ENCODE data around the gene TUT4. TPM values are rescaled to one million over a fixed set of nuclear protein-coding genes. Genes with fewer than 3 reads are reported as not detected.

Gene TUT4
- total and polyA plus RNA-seq, 10 donors, result 31.7 to 120 (median 79.2) TPM

GRCh38 chr1:52436817-52437216 is 116.1 kb downstream of the TUT4 start:
- WGBS, 5 donors, result 93 to 95% (median 95%) methylated on average over 7 of the region's 7 CpGs
- Histone ChIP-seq H3K4me3 (no peak overlapping the region), H3K27ac (no peak overlapping the region), H3K4me1 (no peaks in the 10 kb centered on the region), H3K36me3 (peaks cover 5 to 100% (median 57%) of the 10 kb centered on the region in 6 donors), H3K27me3 (replicated peaks in 1 of 7) (no peaks in the 10 kb centered on the region), H3K9me3 (no peaks in the 10 kb centered on the region)
- intact Hi-C loops (cut with DNase I; ENCODE audit: low total_unique reads), result no loop called here
- TF ChIP-seq POLR2AphosphoS5 (IDR thresholded peaks at IDR 0.05) (no peak), POLR2A (IDR thresholded peaks at IDR 0.05) (no peak)
- TF ChIP-seq, protein P1, sequence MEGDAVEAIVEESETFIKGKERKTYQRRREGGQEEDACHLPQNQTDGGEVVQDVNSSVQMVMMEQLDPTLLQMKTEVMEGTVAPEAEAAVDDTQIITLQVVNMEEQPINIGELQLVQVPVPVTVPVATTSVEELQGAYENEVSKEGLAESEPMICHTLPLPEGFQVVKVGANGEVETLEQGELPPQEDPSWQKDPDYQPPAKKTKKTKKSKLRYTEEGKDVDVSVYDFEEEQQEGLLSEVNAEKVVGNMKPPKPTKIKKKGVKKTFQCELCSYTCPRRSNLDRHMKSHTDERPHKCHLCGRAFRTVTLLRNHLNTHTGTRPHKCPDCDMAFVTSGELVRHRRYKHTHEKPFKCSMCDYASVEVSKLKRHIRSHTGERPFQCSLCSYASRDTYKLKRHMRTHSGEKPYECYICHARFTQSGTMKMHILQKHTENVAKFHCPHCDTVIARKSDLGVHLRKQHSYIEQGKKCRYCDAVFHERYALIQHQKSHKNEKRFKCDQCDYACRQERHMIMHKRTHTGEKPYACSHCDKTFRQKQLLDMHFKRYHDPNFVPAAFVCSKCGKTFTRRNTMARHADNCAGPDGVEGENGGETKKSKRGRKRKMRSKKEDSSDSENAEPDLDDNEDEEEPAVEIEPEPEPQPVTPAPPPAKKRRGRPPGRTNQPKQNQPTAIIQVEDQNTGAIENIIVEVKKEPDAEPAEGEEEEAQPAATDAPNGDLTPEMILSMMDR (IDR thresholded peaks at IDR 0.05 in 8 of 11, conservative IDR thresholded peaks at IDR 0.05 in 3 of 11), result no peak
- DNase-seq, result no peak

DNA sequence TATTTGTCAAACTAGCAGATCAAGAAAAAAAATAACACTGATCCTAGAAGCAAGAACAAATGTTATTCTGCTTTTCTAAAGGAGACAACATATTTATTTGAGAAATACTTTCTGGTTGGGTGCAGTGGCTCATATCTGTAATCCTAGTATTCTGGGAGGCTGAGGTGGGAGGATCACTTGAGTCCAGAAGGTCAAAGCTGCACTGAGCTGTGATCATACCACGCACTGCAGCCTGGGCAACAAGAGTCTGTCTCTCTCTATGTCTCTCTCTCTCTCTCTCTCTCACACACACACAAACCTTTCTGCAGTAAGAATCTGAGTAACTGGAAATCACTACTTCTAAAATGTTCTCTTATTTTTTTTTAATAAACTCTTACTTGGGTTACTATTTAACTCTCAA is 117.2 kb downstream of the TUT4 start:
- Histone ChIP-seq H3K9me3 (no peaks in the 10 kb centered on the region), H3K36me3 (peaks cover 5 to 99% (median 64%) of the 10 kb centered on the region in 6 donors), H3K27me3 (replicated peaks in 1 of 7) (no peaks in the 10 kb centered on the region), H3K4me1 (no peaks in the 10 kb centered on the region), H3K4me3 (no peak overlapping the region), H3K27ac (no peak overlapping the region)
- DNase-seq, result no peak
- WGBS, 5 donors, result 86 to 100% (median 94%) methylated on average over 1 of the region's 1 CpG
- TF ChIP-seq POLR2AphosphoS5 (IDR thresholded peaks at IDR 0.05), result no peak
- intact Hi-C loops (cut with DNase I; ENCODE audit: low total_unique reads), result no loop called here

DNA sequence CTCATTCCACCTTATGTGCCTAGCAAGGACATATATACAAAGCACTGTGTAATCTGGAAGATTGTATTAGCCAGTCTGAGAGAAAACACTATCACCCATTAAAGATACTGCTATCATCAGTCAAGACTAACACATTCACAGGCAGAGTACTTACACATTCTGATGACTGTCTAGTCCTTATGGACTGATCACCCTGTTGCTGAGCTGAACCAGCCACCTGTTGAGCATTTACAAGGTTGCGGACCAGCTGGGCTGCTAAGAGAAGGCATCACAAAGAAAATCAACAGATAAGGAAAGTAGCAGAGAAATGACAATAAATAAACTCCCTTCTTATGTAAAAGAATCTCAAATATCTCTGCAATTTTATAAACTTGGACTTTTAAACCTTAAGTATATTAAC is 117.7 kb downstream of the TUT4 start:
- DNase-seq, result no peak
- TF ChIP-seq POLR2AphosphoS5 (IDR thresholded peaks at IDR 0.05) (no peak), POLR2A (IDR thresholded peaks at IDR 0.05) (no peak)
- TF ChIP-seq, protein P1 (IDR thresholded peaks at IDR 0.05 in 8 of 11, conservative IDR thresholded peaks at IDR 0.05 in 3 of 11), result no peak
- H3K9me3 ChIP-seq, result no peaks in the 10 kb centered on the region
- 95 to 100% (median 97%) methylated on average over 1 of the region's 1 CpG for WGBS, 5 donors
- H3K36me3 ChIP-seq, result peaks cover 5 to 99% (median 65%) of the 10 kb centered on the region in 6 donors
- intact Hi-C loops (cut with DNase I; ENCODE audit: low total_unique reads), result no loop called here
- H3K27ac ChIP-seq, result no peak overlapping the region
- H3K4me3 ChIP-seq, result no peak overlapping the region
- H3K4me1 ChIP-seq, result no peaks in the 10 kb centered on the region
- H3K27me3 ChIP-seq (replicated peaks in 1 of 7), result no peaks in the 10 kb centered on the region

- no peak overlapping the region for H3K4me3 ChIP-seq
- peaks cover 5 to 99% (median 61%) of the 10 kb centered on the region in 6 donors for H3K36me3 ChIP-seq
- intact Hi-C loops (cut with DNase I; ENCODE audit: low total_unique reads), result no loop called here
- WGBS, 5 donors, result 94 to 98% (median 95%) methylated on average over 8 of the region's 8 CpGs
- H3K27ac ChIP-seq, result no peak overlapping the region
- H3K4me1 ChIP-seq, result no peaks in the 10 kb centered on the region
- no peak for DNase-seq
- H3K9me3 ChIP-seq, result no peaks in the 10 kb centered on the region
- H3K27me3 ChIP-seq (replicated peaks in 1 of 7), result no peaks in the 10 kb centered on the region
- TF ChIP-seq POLR2A (IDR thresholded peaks at IDR 0.05), result no peak
- TF ChIP-seq, protein P1 (IDR thresholded peaks at IDR 0.05 in 8 of 11, conservative IDR thresholded peaks at IDR 0.05 in 3 of 11), result no peak
These were observed 120.1 kb downstream of the TUT4 start for GRCh38 chr1:52432807-52433206.

- H3K36me3 ChIP-seq, result peaks cover 0 to 85% (median 32%) of the 10 kb centered on the region in 6 donors
- intact Hi-C loops (cut with DNase I; ENCODE audit: low total_unique reads), result no loop called here
- peaks cover 6 to 32% (median 19%) of the 10 kb centered on the region in 6 donors for H3K4me1 ChIP-seq
These were observed 125.7 kb downstream of the TUT4 start for GRCh38 chr1:52427152-52427551.

More at GRCh38 chr1:52427152-52427551, 125.7 kb downstream of the TUT4 start:
- DNase-seq, result no peak
- Histone ChIP-seq H3K27ac (no peak overlapping the region), H3K27me3 (replicated peaks in 1 of 7) (no peaks in the 10 kb centered on the region), H3K9me3 (no peaks in the 10 kb centered on the region), H3K4me3 (no peak overlapping the region)
- WGBS, 5 donors, result 93 to 100% (median 96%) methylated on average over 1 of the region's 1 CpG
- TF ChIP-seq POLR2A (IDR thresholded peaks at IDR 0.05), result no peak
- TF ChIP-seq, protein P1 (IDR thresholded peaks at IDR 0.05 in 8 of 11, conservative IDR thresholded peaks at IDR 0.05 in 3 of 11), result no peak
- no peak for TF ChIP-seq POLR2AphosphoS5 (IDR thresholded peaks at IDR 0.05)
